GM21526 (cell line): ENCODE results near the gene FAAP100.

Experiments used
- ATAC-seq: cut with Tn5 transposase; IDR thresholded peaks from one replicate; pipeline ENCODE4 v1.9.1; 2021; ENCODE audit warnings: moderate library complexity; ENCODE audit not compliant: unreplicated experiment, low FRiP score

Gene FAAP100

DNA sequence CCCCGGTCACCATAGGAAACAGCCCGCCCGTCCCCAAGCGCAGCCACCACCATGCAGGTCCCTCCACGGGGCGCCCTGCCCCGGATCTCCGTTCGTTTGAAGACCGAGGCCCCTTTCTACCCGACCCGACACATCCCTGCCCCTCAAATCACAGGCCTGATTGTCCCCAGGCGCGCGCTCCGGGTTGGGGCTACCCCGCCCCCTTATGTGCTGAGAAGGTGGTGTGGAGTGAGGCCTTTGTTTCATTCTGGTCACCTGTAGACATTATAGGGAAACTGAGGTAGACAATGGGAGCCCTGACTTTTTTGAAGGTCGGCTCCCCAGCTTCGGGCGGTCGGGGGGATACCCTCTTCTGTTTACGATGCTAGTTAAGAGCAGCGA is 38.8 kb downstream of the FAAP100 start:
- no peak for ATAC-seq

GRCh38 chr17:81512562-81513371 is 39.4 kb downstream of the FAAP100 start, which contains the start of gene ACTG1:
ACTG1 (minus strand) TSS chr17:81512799; CDS start chr17:81512354, 445 bp downstream.
- peak; percentile 33 for ATAC-seq

- peak; percentile 1 for ATAC-seq
Observed at GRCh38 chr17:81511804-81512561, 40.2 kb downstream of the FAAP100 start.

DNA sequence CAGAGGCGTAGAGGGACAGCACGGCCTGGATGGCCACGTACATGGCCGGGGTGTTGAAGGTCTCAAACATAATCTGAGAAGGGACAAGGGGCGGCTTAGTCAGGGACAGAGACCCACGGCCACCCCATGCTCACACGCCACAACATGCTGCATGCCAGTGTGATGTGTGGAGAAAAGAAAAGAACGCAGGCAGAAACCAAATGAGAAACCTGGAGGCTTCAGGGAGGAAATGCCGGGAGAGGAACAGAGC is 40.7 kb downstream of the FAAP100 start:
- ATAC-seq: no peak

DNA sequence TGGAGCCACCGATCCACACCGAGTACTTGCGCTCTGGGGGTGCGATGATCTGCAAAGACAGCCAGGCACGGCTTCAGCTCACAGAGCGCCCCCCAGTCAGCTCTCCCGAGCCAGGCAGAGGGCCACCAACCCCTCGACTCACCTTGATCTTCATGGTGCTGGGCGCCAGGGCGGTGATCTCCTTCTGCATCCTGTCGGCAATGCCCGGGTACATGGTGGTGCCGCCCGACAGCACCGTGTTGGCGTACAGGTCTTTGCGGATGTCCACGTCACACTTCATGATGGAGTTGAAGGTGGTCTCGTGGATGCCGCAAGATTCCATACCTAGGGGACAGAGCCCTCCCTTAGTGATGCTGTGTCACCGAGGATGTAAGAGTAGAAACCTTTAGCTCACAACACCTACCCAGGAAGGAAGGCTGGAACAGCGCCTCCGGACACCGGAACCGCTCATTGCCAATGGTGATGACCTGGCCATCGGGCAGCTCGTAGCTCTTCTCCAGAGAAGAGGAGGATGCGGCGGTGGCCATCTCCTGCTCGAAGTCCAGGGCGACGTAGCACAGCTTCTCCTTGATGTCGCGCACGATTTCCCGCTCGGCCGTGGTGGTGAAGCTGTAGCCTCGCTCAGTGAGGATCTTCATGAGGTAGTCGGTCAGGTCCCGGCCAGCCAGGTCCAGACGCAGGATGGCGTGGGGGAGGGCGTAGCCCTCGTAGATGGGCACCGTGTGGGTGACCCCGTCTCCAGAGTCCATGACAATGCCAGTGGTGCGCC is 41.2 kb downstream of the FAAP100 start:
- no peak for ATAC-seq

- ATAC-seq: no peak
Observed at GRCh38 chr17:81509972-81510784, 42.0 kb downstream of the FAAP100 start.

GRCh38 chr17:81509207-81509971 is 42.8 kb downstream of the FAAP100 start:
- no peak for ATAC-seq

GRCh38 chr17:81508639-81509206 is 43.4 kb downstream of the FAAP100 start:
- ATAC-seq: no peak

- ATAC-seq: no peak
Observed at GRCh38 chr17:81503619-81504018, 48.5 kb downstream of the FAAP100 start.

DNA sequence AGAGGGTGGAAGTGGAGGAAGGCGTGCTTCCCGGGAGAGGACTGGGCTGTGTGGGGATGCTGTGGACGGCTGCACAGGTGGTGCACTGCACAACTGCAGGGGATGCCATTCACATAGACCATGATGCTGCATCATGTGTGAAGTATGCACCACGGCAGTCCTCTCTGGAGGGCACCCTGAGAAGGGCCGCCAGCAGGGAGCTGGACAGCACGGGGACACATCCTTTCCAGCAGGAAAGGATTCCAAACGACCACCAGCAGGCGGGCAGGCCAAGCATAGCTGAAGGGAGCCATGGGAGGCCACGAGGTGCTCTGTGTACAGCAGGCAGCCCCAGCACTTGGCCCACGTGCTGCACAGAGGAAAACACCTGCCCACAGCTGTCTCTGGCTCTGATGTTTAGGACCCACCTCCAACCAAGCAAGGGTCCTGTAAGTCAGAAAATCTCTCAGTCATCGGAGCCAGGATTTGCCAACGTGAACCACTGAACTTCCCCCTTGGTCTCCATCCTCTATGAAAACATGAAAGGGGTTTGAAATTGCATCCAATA is 49.6 kb downstream of the FAAP100 start:
- ATAC-seq: no peak

DNA sequence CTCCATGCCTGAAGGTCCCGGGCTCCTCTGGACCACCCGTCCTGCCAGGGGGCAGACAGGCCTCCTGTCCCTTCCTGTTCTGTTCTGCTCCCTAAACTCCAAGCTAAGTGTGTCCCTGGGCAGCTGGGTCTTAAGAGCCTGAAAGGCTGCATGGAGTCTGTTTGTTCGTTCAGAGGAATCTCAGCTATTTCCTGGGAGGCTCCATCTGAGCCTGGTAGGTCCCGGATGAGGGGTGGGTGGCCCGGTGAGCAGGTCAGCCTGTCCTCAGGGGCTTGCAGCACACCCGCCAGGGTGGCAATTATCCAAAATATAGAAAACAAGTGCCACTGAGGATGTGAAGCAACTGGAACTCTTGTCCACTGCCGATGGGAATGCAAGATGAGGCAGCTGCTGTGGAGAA is 52.1 kb downstream of the FAAP100 start:
- no peak for ATAC-seq

- ATAC-seq: no peak
Observed at GRCh38 chr17:81499601-81499970, 52.6 kb downstream of the FAAP100 start.

DNA sequence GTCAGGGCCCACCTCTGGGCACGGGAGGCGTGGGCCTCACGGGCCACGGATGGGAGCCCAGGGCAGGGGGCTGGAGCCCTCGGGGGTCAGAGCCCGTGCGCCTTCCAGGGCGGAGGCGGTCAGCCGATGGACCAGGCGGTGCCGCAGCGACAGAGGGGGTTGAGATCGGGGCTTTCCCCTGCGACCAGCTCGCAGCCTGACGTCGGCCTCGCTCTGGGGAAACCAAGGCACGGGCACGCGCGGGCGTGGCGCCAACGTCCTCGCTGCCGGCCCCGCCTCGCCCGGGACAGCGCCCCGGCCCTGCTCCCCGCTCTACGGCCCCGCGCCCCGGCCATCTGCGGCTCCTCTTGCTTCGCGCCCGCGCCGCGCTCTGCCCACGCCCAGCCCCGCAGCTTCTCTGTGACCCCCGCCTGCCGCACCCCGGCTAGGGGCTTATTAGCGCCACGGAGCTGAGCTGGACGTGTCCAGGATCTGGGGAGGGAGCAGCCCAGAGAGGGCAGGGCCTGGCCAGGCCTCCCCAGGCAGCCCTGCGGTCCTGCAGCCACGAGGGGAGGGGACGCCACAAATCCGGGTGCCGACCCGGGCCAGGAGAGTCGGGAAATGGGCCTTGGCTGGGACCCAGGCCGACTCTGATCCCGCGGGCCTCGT is 53.1 kb downstream of the FAAP100 start:
- no peak for ATAC-seq

- no peak for ATAC-seq
Observed at GRCh38 chr17:81494626-81495377, 57.4 kb downstream of the FAAP100 start.

GRCh38 chr17:81493198-81494038 is 58.7 kb downstream of the FAAP100 start:
- no peak for ATAC-seq

- no peak for ATAC-seq
Observed at GRCh38 chr17:81492706-81493105, 59.4 kb downstream of the FAAP100 start.

GRCh38 chr17:81492202-81492601 is 60.0 kb downstream of the FAAP100 start:
- ATAC-seq: no peak
